H1 (cell line): ENCODE results near the gene VIPR2. TPM values are rescaled to one million over a fixed set of nuclear protein-coding genes. Genes with fewer than 3 reads are reported as not detected.

Experiments
- CTCF ChIA-PET: fragments of 300-600 bp; sonication (Branson Sonifier 250); formaldehyde crosslinking; loops from one replicate; lab custom pipeline; 2021; ENCODE audit not compliant: partially characterized antibody; lab: Charles Lee
- POLR2A ChIA-PET: fragments of 300-600 bp; sonication (Branson Sonifier 250); formaldehyde crosslinking; loops from one replicate; lab custom pipeline; 2021; ENCODE audit warnings: inconsistent platforms; ENCODE audit not compliant: partially characterized antibody; lab: Charles Lee
- DNase-seq, 2 experiments: peaks; one replicate each; pipeline versions ENCODE4 v3.0.0 to v3.0.0-alpha.2; 2010 to 2022; ENCODE audit warnings: low spot score in 2 of 2, low read depth in 1 of 2, mixed read lengths in 1 of 2
- FAIRE-seq: peaks from 2 replicates; lab custom pipeline; 2011; peaks lifted over from hg19 to GRCh38; lab: Jason Lieb, UNC
- H2AFZ ChIP-seq: 2 replicates; pipeline ENCODE4 v1.8.1; 2012; ENCODE audit warnings: low read length, inconsistent platforms
- H2AK5ac ChIP-seq: 2 replicates; pipeline ENCODE4 v1.6.1; 2013; ENCODE audit warnings: low read depth, low read length
- H2BK120ac ChIP-seq: replicated peaks from 2 replicates; pipeline ENCODE3; 2013; ENCODE audit warnings: low read depth, low read length, inconsistent platforms
- H2BK12ac ChIP-seq: 2 replicates; pipeline ENCODE4 v1.6.1; 2013; ENCODE audit warnings: low read depth, low read length
- H2BK15ac ChIP-seq: 2 replicates; pipeline ENCODE4 v1.6.1; 2013; ENCODE audit warnings: low read length
- H2BK20ac ChIP-seq: 2 replicates; pipeline ENCODE4 v1.6.1; 2013; ENCODE audit warnings: low read length
- H2BK5ac ChIP-seq: 2 replicates; pipeline ENCODE4 v1.6.1; 2013; ENCODE audit warnings: low read depth, low read length
- H3K14ac ChIP-seq: 2 replicates; pipeline ENCODE4 v1.6.1; 2013; ENCODE audit warnings: inconsistent platforms; ENCODE audit not compliant: insufficient read length
- H3K18ac ChIP-seq: 2 replicates; pipeline ENCODE4 v1.6.1; 2013; ENCODE audit warnings: low read length; ENCODE audit errors: extremely low read depth
- H3K23ac ChIP-seq: 2 replicates; pipeline ENCODE4 v1.6.1; 2013; ENCODE audit warnings: inconsistent platforms; ENCODE audit not compliant: insufficient read length
- H3K23me2 ChIP-seq: 2 replicates; pipeline ENCODE4 v1.6.1; 2013; ENCODE audit warnings: low read depth, low read length
- H3K27ac ChIP-seq: 2 replicates; pipeline ENCODE4 v1.6.1; 2011; ENCODE audit warnings: low read depth, low read length, inconsistent platforms
- H3K27me3 ChIP-seq, 4 experiments: replicated peaks in 1 of 4; 1 replicate in 1 of 4; 2 replicates in 3 of 4; pipeline versions ENCODE4 v1.6.1 to v1.8.1; 2011 to 2013; ENCODE audit warnings: low read length in 3 of 4, mild to moderate bottlenecking in 3 of 4, inconsistent platforms in 2 of 4, mixed read lengths in 2 of 4, moderate library complexity in 1 of 4; ENCODE audit not compliant: control insufficient read depth in 3 of 4, insufficient read depth in 3 of 4; ENCODE audit errors: extremely low read depth in 1 of 4
- H3K36me3 ChIP-seq, 4 experiments: 2 replicates each; pipeline versions ENCODE4 v1.6.1 to v1.8.1; 2011 to 2013; ENCODE audit warnings: mild to moderate bottlenecking in 4 of 4, low read length in 3 of 4, moderate library complexity in 2 of 4, control low read depth in 1 of 4, inconsistent platforms in 1 of 4; ENCODE audit not compliant: insufficient read depth in 4 of 4, control insufficient read depth in 2 of 4
- H3K4ac ChIP-seq: replicated peaks from 2 replicates; pipeline ENCODE3; 2013; ENCODE audit warnings: low read length, low read depth, mixed read lengths, inconsistent platforms; ENCODE audit not compliant: insufficient read length
- H3K4me1 ChIP-seq, 4 experiments: replicated peaks in 1 of 4; 1 replicate in 1 of 4; 2 replicates in 3 of 4; pipeline versions ENCODE4 v1.6.1 to v1.8.1; 2011 to 2013; ENCODE audit warnings: low read length in 3 of 4, inconsistent platforms in 2 of 4, mixed read lengths in 1 of 4; ENCODE audit not compliant: insufficient read depth in 4 of 4, control insufficient read depth in 3 of 4
- H3K4me2 ChIP-seq, 2 experiments: 2 replicates each; pipeline versions ENCODE4 v1.6.1 to v1.8.1; 2011 to 2013; ENCODE audit warnings: low read depth in 2 of 2, low read length in 2 of 2, control low read depth in 1 of 2, inconsistent platforms in 1 of 2, mild to moderate bottlenecking in 1 of 2; ENCODE audit not compliant: insufficient read depth in 1 of 2
- H3K4me3 ChIP-seq, 4 experiments: fragments of 200-600, 300-600 bp in 1 of 4; sonication (generic), shearing (Covaris generic), sonication (Bioruptor Twin) in 1 of 4; 2 replicates each; pipeline versions ENCODE4 v1.5.1 to v1.8.1; 2011 to 2016; ENCODE audit warnings: low read length in 4 of 4, low read depth in 3 of 4, control low read depth in 2 of 4, inconsistent platforms in 2 of 4, mild to moderate bottlenecking in 2 of 4, mixed read lengths in 1 of 4, moderate library complexity in 1 of 4; ENCODE audit not compliant: insufficient read depth in 2 of 4; ENCODE audit errors: extremely low read depth in 1 of 4
- H3K56ac ChIP-seq: replicated peaks from 2 replicates; pipeline ENCODE3; 2013; ENCODE audit warnings: low read depth, mild to moderate bottlenecking, mixed read lengths, low read length, inconsistent platforms; ENCODE audit not compliant: insufficient read length
- H3K79me1 ChIP-seq: 2 replicates; pipeline ENCODE4 v1.6.1; 2013; ENCODE audit warnings: low read depth, low read length, control low read depth
- H3K79me2 ChIP-seq, 2 experiments: 2 replicates each; pipeline versions ENCODE4 v1.6.1 to v1.8.1; 2012 to 2013; ENCODE audit warnings: low read length in 2 of 2, mild to moderate bottlenecking in 2 of 2, inconsistent platforms in 1 of 2; ENCODE audit not compliant: insufficient read depth in 2 of 2, control insufficient read depth in 1 of 2
- H3K9ac ChIP-seq, 4 experiments: replicated peaks in 1 of 4; 1 replicate in 1 of 4; 2 replicates in 3 of 4; pipeline versions ENCODE4 v1.6.1 to v1.8.1; 2011 to 2013; ENCODE audit warnings: low read depth in 3 of 4, low read length in 3 of 4, control low read depth in 2 of 4, mild to moderate bottlenecking in 2 of 4, moderate library complexity in 2 of 4, inconsistent platforms in 1 of 4; ENCODE audit errors: extremely low read depth in 1 of 4
- H3K9me3 ChIP-seq, 2 experiments: 2 replicates each; pipeline versions ENCODE4 v1.6.1 to v1.8.1; 2012 to 2013; ENCODE audit warnings: mild to moderate bottlenecking in 2 of 2, moderate library complexity in 2 of 2, control low read depth in 1 of 2, inconsistent platforms in 1 of 2, low read depth in 1 of 2, low read length in 1 of 2, mixed read lengths in 1 of 2; ENCODE audit not compliant: insufficient read depth in 2 of 2
- H4K20me1 ChIP-seq, 2 experiments: replicated peaks in 1 of 2; 2 replicates each; pipeline versions ENCODE3 to v1.8.1; 2011 to 2013; ENCODE audit warnings: inconsistent platforms in 2 of 2, low read length in 2 of 2, mild to moderate bottlenecking in 1 of 2; ENCODE audit not compliant: insufficient read depth in 2 of 2, control insufficient read depth in 1 of 2
- H4K5ac ChIP-seq: 2 replicates; pipeline ENCODE4 v1.6.1; 2013; ENCODE audit warnings: low read length, low read depth, mixed read lengths, inconsistent platforms; ENCODE audit not compliant: insufficient read length
- H4K8ac ChIP-seq: 2 replicates; pipeline ENCODE4 v1.8.0; 2013; ENCODE audit warnings: mild to moderate bottlenecking, moderate library complexity, low read length, inconsistent platforms; ENCODE audit not compliant: insufficient read depth; ENCODE audit errors: extremely low read depth
- H4K91ac ChIP-seq: replicated peaks from 2 replicates; pipeline ENCODE3; 2013; ENCODE audit warnings: low read length, mixed read lengths, inconsistent platforms; ENCODE audit not compliant: insufficient read length
- EZH2 ChIP-seq: fragments of 200-600 bp; sonication (generic); IDR thresholded peaks from 2 replicates; pipeline ENCODE4 v1.7.1; 2012; ENCODE audit warnings: low read depth, mild to moderate bottlenecking, moderate library complexity, low read length, inconsistent platforms; ENCODE audit not compliant: severe bottlenecking
- KDM5A ChIP-seq: fragments of 200-600 bp; IDR thresholded peaks from 2 replicates; pipeline ENCODE4 v1.7.1; 2012; ENCODE audit warnings: mild to moderate bottlenecking, low read length, inconsistent platforms, mixed read lengths
- NRF1 ChIP-seq: IDR thresholded peaks from 2 replicates; pipeline ENCODE4 v1.6.1; 2011; ENCODE audit warnings: mild to moderate bottlenecking, low read depth, low read length, improper control_type of control experiment
- ZNF274 ChIP-seq: IDR thresholded peaks from 2 replicates; pipeline ENCODE4 v1.7.0; 2012; ENCODE audit warnings: low read length, borderline replicate concordance; ENCODE audit errors: extremely low read depth
- WGBS, 2 experiments: shearing (Covaris generic) in 1 of 2; methylation state at CpG; one replicate each; pipeline versions ENCODE4 v1.1.6 to v1.1.7; 2013 to 2015; ENCODE audit warnings: low lambda C conversion rate in 2 of 2, mixed read lengths in 2 of 2, inconsistent platforms in 1 of 2, low coverage in 1 of 2, missing lambda C conversion rate in 1 of 2; ENCODE audit not compliant: insufficient replicate concordance in 2 of 2, insufficient coverage in 1 of 2, insufficient read length in 1 of 2; ENCODE audit errors: extremely low coverage in 1 of 2, missing lambda C conversion rate in 1 of 2; 5-methylcytosine and 5-hydroxymethylcytosine counted together
- polyA plus RNA-seq, 7 experiments: library from polyadenylated mRNA; depleted of rRNA in 3 of 7; stranded (reverse) in 5 of 7; unstranded in 2 of 7; fragments of >200 nt in 5 of 7; fragments of 200-250 nt in 2 of 7; gene quantifications; 1 replicate in 5 of 7; 2 replicates in 1 of 7; 4 replicates in 1 of 7; pipeline versions ENCODE4 v1.2.1 to v1.2.3, GENCODE V29; 2011 to 2013; ENCODE audit warnings: missing spikeins in 2 of 7, mixed read lengths in 2 of 7
- total RNA-seq: library from RNA; stranded (reverse); fragmentation: NEBNext Ultra II Directional; extraction: Animal tissue kit (Norgen Biotek cat#: 25700); gene quantifications from 2 replicates; pipeline ENCODE4 v1.2.1, GENCODE V29; 2021

The VIPR2 gene
- total and polyA plus RNA-seq, 2 of the 8 experiments (the other 6 are each of a cell fraction or from before 2014, with no cell fraction given), result 2.4 to 6.3 TPM

DNA sequence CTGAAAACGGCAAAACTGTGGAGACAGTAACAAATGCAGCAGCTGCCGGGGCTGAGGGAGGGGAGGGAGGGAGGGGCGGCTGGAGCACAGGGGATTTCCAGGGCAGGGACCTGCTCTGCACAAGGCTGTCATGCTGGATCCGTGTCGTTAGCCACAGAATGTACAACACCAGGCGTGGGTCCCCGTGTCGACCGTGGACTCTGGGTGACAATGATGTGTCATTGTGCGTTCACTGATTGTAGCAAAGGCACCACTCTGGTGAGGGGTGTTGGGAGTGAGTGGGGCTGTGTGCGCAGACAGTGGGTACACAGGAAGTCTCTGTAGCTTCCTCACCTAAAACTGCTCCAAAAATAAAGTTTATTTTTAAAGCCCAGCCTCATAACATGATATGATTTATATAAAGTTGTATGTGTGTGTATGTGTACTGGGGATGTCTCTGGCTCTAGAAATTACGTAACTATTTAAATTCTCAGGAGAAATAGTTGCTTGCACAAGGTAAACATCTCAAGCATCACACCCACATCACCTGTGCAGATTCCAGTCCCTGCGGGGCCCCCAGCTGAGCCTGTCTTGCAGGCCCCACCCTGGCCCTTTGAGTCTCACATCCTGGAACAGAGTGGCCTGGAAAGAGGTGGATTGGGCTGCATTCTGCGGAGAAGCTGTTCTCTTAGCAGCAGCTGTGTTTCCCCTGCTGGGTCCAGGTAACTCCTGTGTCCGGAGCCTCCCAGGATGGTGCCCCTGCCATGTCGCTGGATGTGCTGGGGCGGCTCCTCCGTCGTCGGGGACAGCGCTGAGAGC lies 152.6 kb downstream of the VIPR2 start:
- Histone ChIP-seq H3K18ac (no peak overlapping the region), H2AFZ (no peak overlapping the region), H4K5ac (no peak overlapping the region), H3K14ac (no peak overlapping the region), H3K4ac (no peak overlapping the region), H3K4me1 (peaks cover 0 to 2% (median 0%) of the 10 kb centered on the region in 4 experiments; a peak in 1 of 7 replicates), H4K8ac (no peak overlapping the region; the same call in 1 of the 2 replicates), H2BK120ac (no peak overlapping the region), H3K79me1 (no peaks in the 10 kb centered on the region), H3K9ac (no peak overlapping the region), H2BK5ac (no peak overlapping the region), H3K23ac (no peak overlapping the region), H2BK12ac (no peak overlapping the region), H3K9me3 (peaks cover 9 to 18% of the 10 kb centered on the region in 2 experiments), H2BK15ac (no peak overlapping the region), H4K91ac (no peak overlapping the region), H2BK20ac (no peak overlapping the region), H3K27ac (no peak overlapping the region), H3K56ac (no peak overlapping the region), H2AK5ac (no peak overlapping the region), H3K4me2 (peak overlapping the region; percentile 59 to 63; a peak in 3 of 4 replicates), H3K23me2 (peaks cover 11% of the 10 kb centered on the region; the same call in 1 of the 2 replicates), H3K27me3 (peaks cover 6 to 52% (median 35%) of the 10 kb centered on the region in 4 experiments), H3K79me2 (no peaks in the 10 kb centered on the region; a peak in 1 of 4 replicates), H3K36me3 (no peaks in the 10 kb centered on the region; a peak in 1 of 8 replicates), H4K20me1 (no peaks in the 10 kb centered on the region), H3K4me3 (peak overlapping the region in 1 of 4 experiments; percentile 50; a peak in 3 of 8 replicates)
- 61% methylated on average over 20 of the region's 21 CpGs; no CpG with 5 or more reads in 1 of the 2 experiments for WGBS, 2 experiments
- CTCF ChIA-PET, result interaction anchor here (0.7 to 5.0 kb wide), 4 partner anchors 15 to 37 kb away, joined by 3 to 49 read pairs (median 6); no protein-coding TSS in a partner anchor
- FAIRE-seq (no peak), DNase-seq (no peak)
- POLR2A ChIA-PET, result no interaction called here
- TF ChIP-seq KDM5A (no peak), EZH2 (peak; percentile 65), ZNF274 (no peak), NRF1 (no peak)
